KMS-11 (cell line): Measurements from ENCODE around the gene PSMA1.

Experiments
- H2AFZ ChIP-seq: fragments of 200-600 bp; sonication (generic); 2 replicates; pipeline ENCODE4 v1.6.1; 2016; ENCODE audit warnings: antibody characterized with exemption, mixed run types, low read depth
- H3K27ac ChIP-seq: fragments of 200-600 bp; sonication (generic); 2 replicates; pipeline ENCODE4 v1.6.1; 2016; ENCODE audit warnings: mild to moderate bottlenecking, mixed run types
- H3K27me3 ChIP-seq: fragments of 200-600 bp; sonication (generic); 2 replicates; pipeline ENCODE4 v1.6.1; 2017; ENCODE audit warnings: mild to moderate bottlenecking, low read depth, mixed run types, moderate library complexity; ENCODE audit not compliant: insufficient read depth
- H3K36me3 ChIP-seq: fragments of 200-600 bp; sonication (generic); 2 replicates; pipeline ENCODE4 v1.6.1; 2017; ENCODE audit warnings: mild to moderate bottlenecking, mixed run types; ENCODE audit not compliant: insufficient read depth
- H3K4me1 ChIP-seq: fragments of 200-600 bp; sonication (generic); 2 replicates; pipeline ENCODE4 v1.6.1; 2016; ENCODE audit warnings: mild to moderate bottlenecking, low read depth, mixed run types; ENCODE audit not compliant: poor library complexity, severe bottlenecking
- H3K4me2 ChIP-seq: fragments of 200-600 bp; sonication (generic); 2 replicates; pipeline ENCODE4 v1.7.0; 2016; ENCODE audit warnings: mild to moderate bottlenecking, mixed run types
- H3K4me3 ChIP-seq: fragments of 200-600 bp; sonication (generic); IDR thresholded peaks from 2 replicates; pipeline ENCODE4 v1.6.1; 2017; ENCODE audit warnings: low read depth, low read length, mixed read lengths; ENCODE audit not compliant: insufficient read depth
- H3K79me2 ChIP-seq: fragments of 200-600 bp; sonication (generic); 2 replicates; pipeline ENCODE4 v1.6.1; 2016; ENCODE audit warnings: low read depth, mixed run types; ENCODE audit not compliant: insufficient read depth
- H3K9ac ChIP-seq: fragments of 200-600 bp; sonication (generic); 2 replicates; pipeline ENCODE4 v1.6.1; 2016; ENCODE audit warnings: mild to moderate bottlenecking, mixed run types
- H4K20me1 ChIP-seq: fragments of 200-600 bp; sonication (generic); 2 replicates; pipeline ENCODE4 v1.6.1; 2016; ENCODE audit warnings: mild to moderate bottlenecking, mixed run types; ENCODE audit not compliant: insufficient read depth
- CTCF ChIP-seq: fragments of 200-600 bp; sonication (generic); conservative IDR thresholded peaks from 2 replicates; pipeline ENCODE4 v1.6.1; 2017; ENCODE audit warnings: low read depth, mild to moderate bottlenecking, antibody characterized with exemption, low read length, moderate library complexity, mixed read lengths

The PSMA1 gene

GRCh38 chr11:14529951-14530350 lies 9.8 kb upstream of the PSMA1 start:
- Histone ChIP-seq H3K27ac (no peak overlapping the region), H3K79me2 (no peaks in the 10 kb centered on the region), H2AFZ (no peak overlapping the region), H3K4me3 (no peak overlapping the region), H3K9ac (no peak overlapping the region), H3K36me3 (no peaks in the 10 kb centered on the region), H3K4me2 (no peak overlapping the region), H3K27me3 (no peaks in the 10 kb centered on the region), H3K4me1 (no peaks in the 10 kb centered on the region), H4K20me1 (no peaks in the 10 kb centered on the region)
- no peak for TF ChIP-seq CTCF

- Histone ChIP-seq H2AFZ (no peak overlapping the region), H3K27ac (no peak overlapping the region), H4K20me1 (no peaks in the 10 kb centered on the region), H3K4me1 (no peaks in the 10 kb centered on the region), H3K9ac (no peak overlapping the region), H3K4me2 (no peak overlapping the region), H3K4me3 (no peak overlapping the region), H3K27me3 (no peaks in the 10 kb centered on the region), H3K79me2 (no peaks in the 10 kb centered on the region), H3K36me3 (no peaks in the 10 kb centered on the region)
- no peak for TF ChIP-seq CTCF
Observed at GRCh38 chr11:14529321-14529720, 9.1 kb upstream of the PSMA1 start.

DNA sequence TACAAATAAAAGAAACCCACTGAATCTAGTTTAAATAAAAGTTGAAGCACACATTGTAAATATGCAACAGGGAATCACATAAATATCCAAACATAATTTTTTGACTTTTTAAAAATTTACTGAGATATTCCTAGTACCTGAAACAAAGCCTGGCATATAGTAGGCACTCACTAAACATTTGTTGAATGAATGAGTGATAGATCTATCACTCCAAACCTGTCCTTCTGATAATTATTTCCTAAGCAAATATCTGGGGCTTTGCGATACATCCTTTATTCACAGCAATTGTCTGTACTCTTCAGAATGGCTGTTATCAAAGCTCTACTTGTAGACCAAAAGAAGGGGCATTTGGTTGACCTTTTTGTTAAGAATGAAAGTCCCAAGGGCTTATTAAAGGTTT lies 2.6 kb upstream of the PSMA1 start:
- no peak overlapping the region for H3K27ac ChIP-seq
- H3K27me3 ChIP-seq: no peaks in the 10 kb centered on the region
- H2AFZ ChIP-seq: no peak overlapping the region
- H3K4me3 ChIP-seq: no peak overlapping the region
- no peaks in the 10 kb centered on the region for H4K20me1 ChIP-seq
- H3K4me2 ChIP-seq: no peak overlapping the region
- H3K9ac ChIP-seq: no peak overlapping the region
- TF ChIP-seq CTCF: no peak
- H3K4me1 ChIP-seq: peaks cover 18% of the 10 kb centered on the region
- peaks cover 23% of the 10 kb centered on the region for H3K79me2 ChIP-seq
- H3K36me3 ChIP-seq: no peaks in the 10 kb centered on the region

DNA sequence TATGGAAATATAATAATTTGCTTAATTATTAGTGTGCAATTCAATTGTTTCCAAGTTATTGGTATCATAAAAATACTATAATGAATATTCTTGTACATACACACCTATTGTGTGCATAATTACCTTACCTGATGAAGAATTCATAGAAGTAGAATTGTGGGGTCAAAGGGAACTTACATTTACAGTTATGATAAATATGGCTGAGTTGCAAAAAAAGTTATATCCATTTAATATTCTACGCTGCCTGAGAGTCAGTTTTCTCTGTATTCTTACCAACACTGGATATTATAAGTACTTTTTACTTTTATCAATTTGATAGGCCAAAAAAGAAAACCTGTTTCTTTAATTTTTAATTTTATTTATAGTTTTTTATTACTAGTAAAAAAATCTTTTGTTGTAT lies 2.1 kb upstream of the PSMA1 start:
- Histone ChIP-seq H3K27me3 (no peaks in the 10 kb centered on the region), H4K20me1 (no peaks in the 10 kb centered on the region), H3K4me2 (no peak overlapping the region), H3K36me3 (no peaks in the 10 kb centered on the region), H3K27ac (no peak overlapping the region), H3K79me2 (peaks cover 29% of the 10 kb centered on the region), H3K4me3 (no peak overlapping the region), H3K9ac (no peak overlapping the region), H2AFZ (no peak overlapping the region), H3K4me1 (peaks cover 23% of the 10 kb centered on the region)
- TF ChIP-seq CTCF: no peak
